ENCODE data around the gene DTNB.

- TF ChIP-seq CTCF (conservative IDR thresholded peaks at IDR 0.05) (no peak), ZFX (IDR thresholded peaks at IDR 0.05) (no peak)
Observed at GRCh38 chr2:25623361-25623760, 50.0 kb downstream of the DTNB start.

Data from C4-2B (cell line).